ENCODE results near the gene OR10H4.

GRCh38 chr19:15935167-15935702 lies 13.6 kb upstream of the OR10H4 start:
- TF ChIP-seq POLR2A (IDR thresholded peaks at IDR 0.05): no peak
- no peak for TF ChIP-seq CTCF (IDR thresholded peaks at IDR 0.05)

All from lower leg skin (tissue), 3 donors.